Measurements from ENCODE around the gene ZNF451.

- no peak for TF ChIP-seq POLR2A (IDR thresholded peaks at IDR 0.05)
- TF ChIP-seq CTCF (IDR thresholded peaks at IDR 0.05): no peak
Measured at GRCh38 chr6:57094689-57095088, 4.7 kb downstream of the ZNF451 start.
